ENCODE data around the gene ACOXL.

Gene ACOXL

DNA sequence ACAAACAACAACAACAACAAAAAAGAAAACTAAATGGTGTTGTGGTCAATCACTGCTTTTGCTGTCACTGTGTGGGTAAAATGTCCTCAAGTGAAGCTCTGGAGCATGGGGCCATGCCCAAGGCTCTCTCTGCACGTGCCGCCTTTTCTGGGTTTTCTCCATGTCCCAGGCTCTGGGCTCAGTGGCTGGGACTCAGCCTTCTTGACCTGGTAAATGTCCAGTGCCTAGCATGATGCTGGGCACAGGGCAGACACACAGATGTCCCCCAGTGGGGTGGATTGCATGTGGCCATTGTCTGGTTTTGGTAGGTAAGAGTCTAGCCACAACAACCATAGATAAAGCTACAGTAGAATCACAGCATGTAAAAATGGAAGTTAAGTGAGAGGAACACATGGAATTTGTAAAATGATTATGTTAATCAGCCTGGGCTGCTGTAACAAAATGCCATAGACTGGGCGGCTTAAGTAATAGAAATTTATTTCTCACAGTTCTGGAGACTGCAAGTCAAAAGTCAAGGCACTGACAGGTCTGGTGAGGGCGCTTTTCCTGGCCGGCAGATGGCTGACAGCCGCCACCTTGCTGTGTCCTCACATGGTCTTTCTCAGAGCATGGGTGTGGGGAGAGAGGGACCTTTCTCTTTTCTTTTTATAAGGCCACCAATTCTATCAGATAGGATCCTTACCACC lies 174.4 kb downstream of the ACOXL start:
- TF ChIP-seq, protein P1, sequence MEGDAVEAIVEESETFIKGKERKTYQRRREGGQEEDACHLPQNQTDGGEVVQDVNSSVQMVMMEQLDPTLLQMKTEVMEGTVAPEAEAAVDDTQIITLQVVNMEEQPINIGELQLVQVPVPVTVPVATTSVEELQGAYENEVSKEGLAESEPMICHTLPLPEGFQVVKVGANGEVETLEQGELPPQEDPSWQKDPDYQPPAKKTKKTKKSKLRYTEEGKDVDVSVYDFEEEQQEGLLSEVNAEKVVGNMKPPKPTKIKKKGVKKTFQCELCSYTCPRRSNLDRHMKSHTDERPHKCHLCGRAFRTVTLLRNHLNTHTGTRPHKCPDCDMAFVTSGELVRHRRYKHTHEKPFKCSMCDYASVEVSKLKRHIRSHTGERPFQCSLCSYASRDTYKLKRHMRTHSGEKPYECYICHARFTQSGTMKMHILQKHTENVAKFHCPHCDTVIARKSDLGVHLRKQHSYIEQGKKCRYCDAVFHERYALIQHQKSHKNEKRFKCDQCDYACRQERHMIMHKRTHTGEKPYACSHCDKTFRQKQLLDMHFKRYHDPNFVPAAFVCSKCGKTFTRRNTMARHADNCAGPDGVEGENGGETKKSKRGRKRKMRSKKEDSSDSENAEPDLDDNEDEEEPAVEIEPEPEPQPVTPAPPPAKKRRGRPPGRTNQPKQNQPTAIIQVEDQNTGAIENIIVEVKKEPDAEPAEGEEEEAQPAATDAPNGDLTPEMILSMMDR (conservative IDR thresholded peaks at IDR 0.05; ENCODE audit: low read depth, low read length), result no peak
- no peak overlapping the region for H3K4me3 ChIP-seq (ENCODE audit: low read depth, low read length)

DNA sequence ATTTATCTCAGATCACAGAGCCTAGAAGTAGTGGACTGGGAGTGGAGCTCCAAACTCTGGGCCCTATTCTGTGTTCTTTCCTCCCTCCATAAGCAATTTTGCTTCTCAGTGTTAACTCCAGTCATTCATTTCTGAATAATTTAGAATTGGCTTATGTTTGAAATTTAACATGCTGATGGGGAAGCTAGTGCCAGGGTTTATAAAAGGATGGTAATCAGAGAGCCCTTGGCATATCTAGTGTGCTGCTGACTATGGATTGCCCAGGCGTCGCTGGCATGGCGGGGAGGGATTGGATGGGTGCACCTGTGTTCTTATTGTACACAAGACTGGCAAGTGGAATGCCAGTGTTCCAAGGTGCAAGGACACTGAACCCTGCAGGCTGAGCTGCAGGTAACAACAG lies 177.1 kb downstream of the ACOXL start:
- DNase-seq (ENCODE audit: low read depth), result no peak
- TF ChIP-seq, protein P1 (conservative IDR thresholded peaks at IDR 0.05; ENCODE audit: low read depth, low read length), result no peak
- no peak overlapping the region for H3K4me3 ChIP-seq (ENCODE audit: low read depth, low read length)

More for the DNA sequence above, 174.4 kb downstream of the ACOXL start:
- DNase-seq (ENCODE audit: low read depth), result no peak

DNA sequence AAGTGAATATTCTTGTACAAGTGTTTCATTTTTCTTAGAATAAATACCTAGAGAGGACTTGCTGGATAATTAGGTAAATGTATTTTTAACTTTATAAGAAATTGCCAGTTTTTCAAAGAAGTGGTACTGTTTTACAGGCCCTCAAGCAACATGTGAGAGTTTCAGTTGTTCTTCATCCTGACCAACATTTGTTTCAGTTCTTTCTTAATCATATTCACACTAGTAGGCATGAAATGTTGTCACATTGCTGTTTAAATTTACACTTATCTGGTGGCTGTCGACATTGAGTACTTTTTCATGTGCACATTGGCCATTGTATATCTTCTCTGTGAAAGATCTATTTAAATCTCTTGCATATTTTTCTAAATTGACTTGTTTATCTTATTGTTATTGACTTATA lies 178.1 kb downstream of the ACOXL start:
- H3K4me3 ChIP-seq (ENCODE audit: low read depth, low read length), result no peak overlapping the region
- TF ChIP-seq, protein P1 (conservative IDR thresholded peaks at IDR 0.05; ENCODE audit: low read depth, low read length), result no peak
- no peak for DNase-seq (ENCODE audit: low read depth)

DNA sequence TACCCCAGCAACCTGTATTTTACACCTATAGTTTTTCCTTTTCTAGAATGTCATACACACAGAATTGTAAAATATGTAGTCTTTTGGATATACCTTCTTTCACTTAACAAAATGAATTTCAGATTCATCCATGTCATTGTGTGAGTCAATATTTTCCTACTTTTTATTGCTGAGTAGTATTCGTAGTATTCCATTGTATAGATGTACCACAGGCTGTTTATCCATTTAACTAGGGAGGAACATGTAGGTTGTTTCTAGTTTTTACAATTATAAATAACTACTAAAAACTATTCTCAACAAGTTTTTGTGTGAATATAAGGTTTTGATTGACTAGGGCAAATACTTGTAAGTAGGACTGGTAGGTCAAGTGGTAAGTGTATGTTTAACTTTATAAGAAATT lies 187.4 kb downstream of the ACOXL start:
- TF ChIP-seq, protein P1 (conservative IDR thresholded peaks at IDR 0.05; ENCODE audit: low read depth, low read length), result no peak
- H3K4me3 ChIP-seq (ENCODE audit: low read depth, low read length), result no peak overlapping the region
- no peak for DNase-seq (ENCODE audit: low read depth)

DNA sequence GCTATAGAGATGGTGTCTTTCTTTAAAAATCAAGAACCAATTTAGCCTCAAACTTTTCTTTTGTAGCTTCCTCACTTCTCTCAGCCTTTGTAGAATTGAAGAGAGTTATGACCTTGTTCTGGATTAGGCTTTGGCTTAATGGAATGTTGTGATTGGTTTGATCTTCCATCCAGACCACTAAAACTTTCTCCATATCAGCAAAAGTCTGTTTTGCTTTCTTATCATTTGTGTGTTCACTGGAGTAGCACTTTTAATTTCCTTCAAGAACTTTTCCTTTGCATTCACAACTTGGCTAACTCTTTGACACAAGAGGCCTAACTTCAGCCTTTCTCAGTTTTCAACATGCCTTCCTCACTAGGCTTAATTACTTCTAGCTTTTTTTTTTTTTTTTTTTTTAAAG lies 193.1 kb downstream of the ACOXL start:
- no peak for DNase-seq (ENCODE audit: low read depth)
- H3K4me3 ChIP-seq (ENCODE audit: low read depth, low read length), result no peak overlapping the region
- TF ChIP-seq, protein P1 (conservative IDR thresholded peaks at IDR 0.05; ENCODE audit: low read depth, low read length), result no peak

DNA sequence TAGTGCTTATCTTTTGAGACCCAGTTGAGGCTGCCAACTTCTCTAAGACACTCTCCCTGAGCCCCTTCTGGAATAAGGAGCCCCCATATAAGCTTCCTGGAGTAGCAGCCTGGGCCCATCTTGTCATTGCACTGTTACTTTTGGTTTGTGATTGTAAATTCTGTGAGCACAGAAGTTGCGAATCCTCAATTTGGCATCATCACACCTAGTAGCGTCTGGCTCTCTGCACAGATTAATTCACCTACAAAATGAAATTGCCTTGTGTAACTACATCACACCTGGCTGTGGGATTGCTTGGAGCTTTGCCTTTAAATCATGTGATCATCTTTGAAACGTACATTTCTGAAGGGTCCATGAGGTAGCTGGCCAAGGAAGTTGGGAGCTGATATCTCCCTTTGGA lies 195.2 kb downstream of the ACOXL start:
- no peak for DNase-seq (ENCODE audit: low read depth)
- TF ChIP-seq, protein P1 (conservative IDR thresholded peaks at IDR 0.05; ENCODE audit: low read depth, low read length), result no peak
- no peak overlapping the region for H3K4me3 ChIP-seq (ENCODE audit: low read depth, low read length)

DNA sequence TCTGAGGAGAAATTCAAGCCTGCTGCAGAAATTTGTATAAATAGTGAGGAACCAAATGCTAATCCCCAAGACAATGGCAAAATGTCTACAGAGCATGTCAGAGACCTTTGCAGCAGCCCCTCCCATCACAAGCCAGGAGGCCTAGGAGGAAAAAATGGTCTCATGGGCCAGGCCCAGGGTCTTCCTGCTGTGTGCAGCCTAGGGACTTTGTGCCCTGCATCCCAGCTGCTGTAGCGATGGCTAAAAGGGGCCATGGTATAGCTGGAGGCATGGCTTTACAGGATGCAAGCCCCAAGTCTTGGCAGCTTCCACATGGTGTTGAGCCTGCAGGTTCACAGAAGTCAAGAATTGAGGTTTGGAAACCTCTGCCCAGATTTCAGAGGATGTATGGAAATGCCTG lies 197.2 kb downstream of the ACOXL start:
- TF ChIP-seq, protein P1 (conservative IDR thresholded peaks at IDR 0.05; ENCODE audit: low read depth, low read length), result no peak
- DNase-seq (ENCODE audit: low read depth), result no peak
- H3K4me3 ChIP-seq (ENCODE audit: low read depth, low read length), result no peak overlapping the region
